DND-41 (cell line): ENCODE measurements around the gene AJAP1.

Experiments
- CTCF ChIP-seq: IDR thresholded peaks from 2 replicates; pipeline ENCODE4 v1.5.1; 2012; ENCODE audit warnings: borderline replicate concordance, low read length, moderate library complexity, mild to moderate bottlenecking; ENCODE audit not compliant: poor library complexity, severe bottlenecking; ENCODE audit errors: extremely low read depth
- EZH2 ChIP-seq: IDR thresholded peaks from 3 replicates; pipeline ENCODE4 v1.6.1; 2012; ENCODE audit warnings: borderline replicate concordance, low read depth, mild to moderate bottlenecking, moderate library complexity, low read length, inconsistent platforms; ENCODE audit not compliant: severe bottlenecking

GRCh38 chr1:4626560-4627319 lies 27.7 kb upstream of the AJAP1 start:
- TF ChIP-seq CTCF: no peak
- no peak for TF ChIP-seq EZH2
